Activated B cell treated with CpG ODN at 0.5 μM for 24 hours (primary cell): Measurements from ENCODE around the gene ITM2B. TPM values are rescaled to one million over a fixed set of nuclear protein-coding genes. Genes with fewer than 3 reads are reported as not detected.

Source experiments
- ATAC-seq: fragments of 200-7000 bp; cut with Tn5 transposase; one replicate; pipeline ENCODE4 v1.10.0; 2021; ENCODE audit warnings: low read depth, mild to moderate bottlenecking, moderate library complexity
- CTCF ChIA-PET: fragments of 350-600 bp; sonication (Branson Sonifier 250); formaldehyde crosslinking; loops from one replicate; lab custom pipeline; 2021; ENCODE audit warnings: antibody characterized with exemption; lab: Charles Lee
- POLR2A ChIA-PET: fragments of 350-600 bp; sonication (Branson Sonifier 250); formaldehyde crosslinking; loops from one replicate; lab custom pipeline; 2021; ENCODE audit warnings: antibody characterized with exemption; lab: Charles Lee
- DNase-seq: peaks from one replicate; pipeline ENCODE4 v3.0.0; 2022
- H3K27ac Mint-ChIP-seq: one replicate; pipeline ENCODE4 v1.8.0; 2020; ENCODE audit warnings: mixed read lengths
- H3K27me3 Mint-ChIP-seq: one replicate; pipeline ENCODE4 v1.8.0; 2021; ENCODE audit warnings: mixed read lengths
- H3K36me3 Mint-ChIP-seq: one replicate; pipeline ENCODE4 v1.8.0; 2021; ENCODE audit warnings: low read depth, mixed read lengths
- H3K4me1 Mint-ChIP-seq: one replicate; pipeline ENCODE4 v1.8.0; 2021; ENCODE audit warnings: mixed read lengths
- H3K4me3 Mint-ChIP-seq: one replicate; pipeline ENCODE4 v1.8.0; 2020; ENCODE audit warnings: mild to moderate bottlenecking, mixed read lengths
- H3K9me3 Mint-ChIP-seq: one replicate; pipeline ENCODE4 v1.8.0; 2020; ENCODE audit warnings: mixed read lengths
- CTCF ChIP-seq: fragments of 200-600 bp; IDR thresholded peaks from one replicate; pipeline ENCODE4 v1.8.0; 2022; ENCODE audit warnings: antibody characterized with exemption, mild to moderate bottlenecking
- intact Hi-C: fragments of 100-400 bp; cut with micrococcal nuclease; formaldehyde crosslinking; loops from one replicate; pipeline ENCODE4 v1.15.1; 2024
- total RNA-seq: library from RNA; stranded (reverse); gene quantifications from 2 replicates; pipeline ENCODE4 v1.2.3, GENCODE V29; 2022

The ITM2B gene
- total RNA-seq, 1 donor from 2014 or later = 102 TPM

GRCh38 chr13:48316826-48317510, 84.0 kb downstream of the ITM2B start:
- H3K27ac Mint-ChIP-seq = no peak overlapping the region
- peaks cover 62% of the 10 kb centered on the region for H3K4me1 Mint-ChIP-seq
- peaks cover 3% of the 10 kb centered on the region for H3K9me3 Mint-ChIP-seq
- no peak for TF ChIP-seq CTCF
- CTCF ChIA-PET = interaction anchor here (1.6 kb wide), 1 partner anchor 17 kb away, joined by 4 read pairs; no protein-coding TSS in a partner anchor
- H3K4me3 Mint-ChIP-seq = no peak overlapping the region
- H3K27me3 Mint-ChIP-seq = no peaks in the 10 kb centered on the region
- POLR2A ChIA-PET = interaction anchor here (1.9 to 5.4 kb wide), 2 partner anchors 11 to 15 kb away, joined by 4 to 55 read pairs; partner anchors contain the start of gene RB1
- intact Hi-C loops = loop anchor here (5.0 kb wide), 2 partner anchors 85 to 190 kb away; partner anchors contain the start of gene ITM2B
- H3K36me3 Mint-ChIP-seq = peaks cover 74% of the 10 kb centered on the region
- ATAC-seq (no peak), DNase-seq (no peak)

DNA sequence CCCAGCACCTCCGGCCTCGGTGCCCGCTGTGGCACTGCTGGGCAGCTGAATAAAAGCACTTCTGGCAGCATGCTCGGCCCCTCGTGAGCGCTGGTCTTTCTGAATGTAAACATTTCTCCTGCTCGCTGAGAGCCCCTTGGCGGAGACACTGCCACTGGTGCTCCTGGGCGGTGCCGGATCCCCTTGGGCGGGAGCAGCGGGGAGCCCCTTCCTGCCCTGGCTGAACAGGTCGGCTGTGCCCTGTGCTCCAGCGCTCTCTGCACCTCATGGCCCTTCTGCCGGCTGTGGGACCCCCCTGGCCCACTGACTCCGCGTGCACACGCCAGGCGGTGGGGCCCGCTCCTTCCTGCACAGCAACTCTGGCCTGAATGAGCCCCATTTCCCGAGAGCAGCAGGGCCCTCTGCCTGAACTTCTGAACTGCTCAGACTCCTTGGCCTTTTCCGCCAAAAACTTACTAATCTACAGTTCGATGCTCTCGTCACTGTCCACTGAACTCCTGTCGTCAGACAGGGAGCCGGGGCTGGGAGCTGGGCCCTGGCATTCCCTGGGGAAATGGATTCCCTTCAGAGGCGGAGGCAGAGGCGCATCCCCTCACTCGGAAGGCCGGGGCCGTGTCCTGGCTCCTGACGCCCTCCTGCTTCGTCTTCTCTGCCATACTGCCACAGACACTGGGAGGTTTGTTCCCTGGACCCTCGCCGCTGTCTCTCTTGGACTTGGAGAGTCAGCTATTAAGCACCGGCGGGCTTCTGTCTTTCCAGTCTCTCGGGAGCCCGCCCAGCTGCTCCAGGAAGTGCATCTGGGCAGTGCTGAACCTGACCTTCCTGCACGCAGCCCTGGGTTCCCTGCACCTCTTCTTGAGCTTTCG, 84.7 kb downstream of the ITM2B start:
- no peak for TF ChIP-seq CTCF
- Mint-ChIP-seq H3K27me3 (no peaks in the 10 kb centered on the region), H3K4me3 (peak overlapping the region; percentile 81), H3K27ac (peak overlapping the region; percentile 24), H3K9me3 (peaks cover 7% of the 10 kb centered on the region), H3K36me3 (peaks cover 76% of the 10 kb centered on the region), H3K4me1 (peaks cover 57% of the 10 kb centered on the region)
- DNase-seq (no peak), ATAC-seq (no peak)
- ChIA-PET POLR2A (interaction anchor here (0.7 to 5.4 kb wide), 4 partner anchors 8 to 176 kb away, joined by 4 to 55 read pairs (median 10); partner anchors contain the start of gene RB1), CTCF (interaction anchor here (1.6 kb wide), 1 partner anchor 17 kb away, joined by 4 read pairs; no protein-coding TSS in a partner anchor)
- intact Hi-C loops = loop anchor here (5.0 kb wide), 2 partner anchors 85 to 190 kb away; partner anchors contain the start of gene ITM2B

GRCh38 chr13:48318377-48318811, 85.4 kb downstream of the ITM2B start:
- peaks cover 8% of the 10 kb centered on the region for H3K9me3 Mint-ChIP-seq
- DNase-seq (no peak), ATAC-seq (no peak)
- H3K4me3 Mint-ChIP-seq = peak overlapping the region; percentile 81
- H3K27ac Mint-ChIP-seq = peak overlapping the region; percentile 24
- H3K36me3 Mint-ChIP-seq = peaks cover 74% of the 10 kb centered on the region
- H3K4me1 Mint-ChIP-seq = peaks cover 50% of the 10 kb centered on the region
- POLR2A ChIA-PET = interaction anchor here (0.7 to 5.4 kb wide), 4 partner anchors 8 to 177 kb away, joined by 4 to 55 read pairs (median 10); partner anchors contain the start of gene RB1
- intact Hi-C loops = loop anchor here (5.0 kb wide), 2 partner anchors 86 to 191 kb away; partner anchors contain the start of gene ITM2B
- TF ChIP-seq CTCF = no peak
- CTCF ChIA-PET = interaction anchor here (1.6 kb wide), 1 partner anchor 16 kb away, joined by 4 read pairs; no protein-coding TSS in a partner anchor
- H3K27me3 Mint-ChIP-seq = no peaks in the 10 kb centered on the region

DNA sequence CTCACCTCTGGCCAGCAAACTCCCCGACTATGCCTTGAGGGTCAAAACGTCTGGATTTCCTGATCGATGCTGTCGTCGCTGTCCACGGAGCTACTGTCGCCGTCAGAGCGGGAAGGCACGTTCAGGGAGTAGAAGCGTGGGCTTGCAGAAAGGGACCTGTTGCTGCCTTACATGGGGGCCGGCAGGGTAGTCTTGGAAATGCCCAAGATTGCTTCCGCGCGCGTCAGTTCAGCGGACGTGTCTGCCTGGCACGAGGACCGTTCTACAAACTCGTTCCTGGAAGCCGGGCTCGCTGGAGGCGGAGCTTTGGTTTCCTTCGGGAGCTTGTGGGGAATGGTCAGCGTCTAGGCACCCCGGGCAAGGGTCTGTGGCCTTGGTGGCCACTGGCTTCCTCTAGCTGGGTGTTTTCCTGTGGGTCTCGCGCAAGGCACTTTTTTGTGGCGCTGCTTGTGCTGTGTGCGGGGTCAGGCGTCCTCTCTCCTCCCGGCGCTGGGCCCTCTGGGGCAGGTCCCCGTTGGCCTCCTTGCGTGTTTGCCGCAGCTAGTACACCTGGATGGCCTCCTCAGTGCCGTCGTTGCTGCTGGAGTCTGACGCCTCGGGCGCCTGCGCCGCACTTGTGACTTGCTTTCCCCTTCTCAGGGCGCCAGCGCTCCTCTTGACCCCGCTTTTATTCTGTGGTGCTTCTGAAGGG, 86.0 kb downstream of the ITM2B start:
- CTCF ChIA-PET = interaction anchor here (1.6 kb wide), 1 partner anchor 15 kb away, joined by 4 read pairs; no protein-coding TSS in a partner anchor
- Mint-ChIP-seq H3K36me3 (peaks cover 72% of the 10 kb centered on the region), H3K9me3 (peaks cover 6% of the 10 kb centered on the region), H3K4me1 (peaks cover 48% of the 10 kb centered on the region), H3K27ac (no peak overlapping the region), H3K27me3 (no peaks in the 10 kb centered on the region), H3K4me3 (peak overlapping the region; percentile 81)
- ATAC-seq (peak; percentile 29), DNase-seq (no peak)
- TF ChIP-seq CTCF = no peak
- POLR2A ChIA-PET = interaction anchor here (0.8 to 5.4 kb wide), 6 partner anchors 9 to 224 kb away, joined by 3 to 55 read pairs (median 4); partner anchors contain the start of genes MED4 and RB1
- intact Hi-C loops = loop anchor here (1.0 to 5.0 kb wide), 3 partner anchors 15 to 192 kb away; partner anchors contain the start of gene ITM2B

Other genes starting within 250 kb of the ITM2B start
- 32.1 and 35.8 TPM in 2 replicates for gene SUCLA2, start 231.9 kb upstream of the ITM2B start, total RNA-seq
- gene NUDT15, start 195.5 kb upstream of the ITM2B start, total RNA-seq = 5.5 and 6.2 TPM in 2 replicates
- 50.4 and 51.9 TPM in 2 replicates for gene MED4, start 138.1 kb upstream of the ITM2B start, total RNA-seq
- gene RB1, start 70.5 kb downstream of the ITM2B start, total RNA-seq = 61.1 and 70.5 TPM in 2 replicates
- gene LPAR6, start 179.9 kb downstream of the ITM2B start, total RNA-seq = 0.15 TPM in 1 of 2 replicates, not detected in the other